Activated CD4-positive, alpha-beta T cell treated with anti-CD3 and anti-CD28 coated beads for 1 hour (primary cell): ENCODE measurements around the gene TBCD.

Experiments used
- DNase-seq: peaks from one replicate; pipeline ENCODE4 v3.0.0-alpha.2; 2020

Gene TBCD

DNA sequence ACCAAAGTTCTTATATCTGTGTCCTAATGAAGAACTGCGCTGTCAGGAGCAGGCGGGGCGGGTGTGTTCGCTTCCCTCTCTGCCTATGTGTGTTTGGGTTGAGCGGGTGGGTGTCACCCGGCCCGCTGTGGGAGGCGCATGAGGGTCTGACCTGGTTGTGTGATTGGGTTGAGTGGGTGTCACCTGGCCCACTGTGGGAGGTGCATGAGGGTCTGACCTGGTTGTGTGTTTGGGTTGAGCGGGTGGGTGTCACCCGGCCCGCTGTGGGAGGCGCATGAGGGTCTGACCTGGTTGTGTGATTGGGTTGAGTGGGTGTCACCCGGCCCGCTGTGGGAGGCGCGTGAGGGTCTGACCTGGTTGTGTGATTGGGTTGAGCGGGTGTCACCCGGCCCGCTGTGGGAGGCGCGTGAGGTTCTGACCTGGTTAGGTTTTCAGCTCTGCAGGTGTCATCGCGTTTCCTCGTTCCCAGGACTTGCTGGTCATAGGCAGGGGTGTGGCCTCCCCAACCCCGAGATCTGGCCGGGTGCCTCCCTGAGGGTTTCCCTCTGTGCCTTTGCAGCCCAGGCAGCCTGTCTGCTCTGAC lies 157.5 kb downstream of the TBCD start:
- no peak for DNase-seq

DNA sequence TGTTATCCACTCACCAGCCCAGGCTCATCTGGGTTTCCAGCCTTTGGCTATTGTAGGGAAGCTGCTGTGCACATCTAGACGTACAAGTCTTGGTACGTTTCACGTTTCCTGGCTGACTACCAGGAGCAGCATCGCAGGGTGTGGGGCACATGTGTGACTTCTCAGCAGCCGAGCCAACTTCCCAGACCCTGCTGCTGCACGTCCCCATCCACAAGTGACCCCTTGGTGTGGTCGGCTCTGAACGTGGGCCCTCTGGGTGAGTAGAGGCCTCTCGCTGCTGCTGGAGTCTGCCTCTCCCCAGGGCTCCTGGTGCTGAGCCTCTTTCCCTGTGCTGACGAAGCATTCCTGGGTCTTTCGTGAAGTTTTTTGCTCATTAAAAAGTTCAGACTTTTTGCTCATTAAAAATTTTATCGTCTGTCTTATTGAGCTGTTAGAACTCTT lies 158.2 kb downstream of the TBCD start:
- DNase-seq = no peak

DNA sequence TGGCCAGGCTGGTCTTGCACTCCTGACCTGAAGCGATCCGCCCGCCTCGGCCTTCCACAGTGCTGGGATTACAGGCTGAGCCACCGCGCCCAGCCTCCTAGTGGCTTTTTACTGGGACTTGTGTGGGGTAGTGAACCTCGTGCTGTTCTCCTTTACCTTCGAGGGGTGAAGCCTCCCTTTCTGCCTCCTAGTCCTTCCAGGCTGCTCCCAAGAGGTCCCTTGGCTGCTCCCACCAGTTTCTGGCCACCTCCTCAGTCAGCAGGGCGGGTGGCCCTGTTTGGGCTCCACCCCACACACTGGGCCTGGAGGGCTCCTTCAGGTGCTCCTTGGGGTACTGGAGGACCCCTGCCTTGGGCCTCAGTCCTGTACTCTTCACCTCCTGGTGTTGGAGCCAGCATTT lies 158.9 kb downstream of the TBCD start:
- no peak for DNase-seq

DNA sequence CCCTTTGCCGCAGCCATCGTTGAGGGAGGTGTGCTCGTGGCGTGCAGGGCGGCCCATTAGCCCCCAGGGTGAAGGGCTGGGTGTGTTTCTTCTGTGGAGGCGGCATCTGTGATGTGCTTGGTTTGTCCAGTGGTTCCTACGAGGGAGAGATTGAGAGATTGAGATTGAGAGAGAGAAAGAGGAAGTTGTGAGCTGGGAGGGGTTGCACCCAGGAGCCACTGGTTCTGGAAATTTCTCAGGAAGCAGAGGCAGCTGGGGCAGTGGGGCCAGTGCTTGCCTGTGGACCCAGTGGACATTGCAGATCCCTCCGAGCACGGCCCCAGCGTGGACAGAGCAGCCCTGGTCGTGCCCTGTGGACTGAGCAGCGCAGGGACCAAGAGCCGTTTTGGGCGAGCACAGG lies 160.0 kb downstream of the TBCD start:
- DNase-seq = no peak

DNA sequence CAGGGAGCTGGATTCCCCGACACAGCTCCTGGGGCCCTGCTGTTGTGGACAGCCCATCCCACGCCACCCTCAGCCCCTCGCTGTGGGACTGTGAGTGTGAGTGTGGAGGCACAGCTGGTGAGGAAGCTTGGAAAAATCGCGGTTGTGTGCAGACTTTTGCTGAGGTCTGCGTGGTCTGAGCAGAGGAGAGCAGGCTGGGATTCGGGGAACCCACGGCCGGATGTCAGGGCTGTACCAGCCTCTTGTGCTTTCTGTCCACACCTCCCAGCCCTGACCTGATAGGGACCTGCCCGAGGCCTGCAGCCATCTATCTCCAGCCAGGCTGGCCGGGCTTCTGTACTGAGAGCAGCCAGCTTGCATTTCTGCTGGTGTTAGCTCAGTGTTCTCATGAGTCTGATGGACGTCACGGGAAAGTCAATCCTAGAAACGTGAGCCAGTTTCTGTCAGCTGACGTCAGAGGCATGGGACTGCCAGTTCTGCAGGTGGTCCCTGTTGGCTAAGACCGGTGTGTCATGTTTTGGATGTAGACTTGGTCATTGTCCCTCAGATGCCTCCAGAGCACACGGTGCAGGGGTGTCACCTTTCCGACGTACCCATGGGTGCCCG lies 160.7 kb downstream of the TBCD start:
- DNase-seq = no peak

DNA sequence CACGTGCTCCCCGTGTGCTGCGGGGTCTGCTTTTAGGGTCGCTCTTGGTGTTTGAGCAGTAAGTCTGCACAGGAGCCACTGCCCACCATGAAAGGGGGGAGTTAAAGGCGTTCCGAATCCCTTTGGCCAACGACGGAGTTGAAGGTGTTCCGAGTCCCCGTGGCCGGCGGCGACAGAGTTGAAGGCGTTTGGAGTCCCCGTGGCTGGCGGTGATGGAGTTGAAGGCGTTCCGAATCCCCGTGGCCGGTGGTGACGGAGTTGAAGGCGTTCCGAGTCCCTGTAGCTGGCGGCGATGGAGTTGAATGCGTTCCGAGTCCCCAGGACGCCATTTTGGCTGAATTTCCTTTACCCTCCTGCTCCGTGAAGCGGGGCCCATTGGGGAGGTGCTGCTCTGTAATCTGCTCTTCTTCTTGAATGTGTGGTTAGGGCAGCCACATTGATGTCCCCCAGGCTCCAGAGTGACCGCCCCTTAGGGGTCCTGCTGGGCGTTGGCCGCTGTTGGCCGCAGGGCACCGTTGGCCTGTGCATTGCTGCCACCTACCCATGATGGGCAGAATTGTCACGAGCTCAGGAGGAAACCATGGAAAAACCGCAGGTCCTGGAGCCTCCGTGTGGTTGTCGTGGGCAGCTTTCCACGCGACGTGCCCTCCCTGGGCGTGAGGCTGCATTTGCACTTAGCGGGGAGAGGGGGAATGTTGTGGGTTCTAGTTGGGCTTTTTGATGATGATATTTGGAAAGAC lies 161.6 kb downstream of the TBCD start:
- DNase-seq = no peak

DNA sequence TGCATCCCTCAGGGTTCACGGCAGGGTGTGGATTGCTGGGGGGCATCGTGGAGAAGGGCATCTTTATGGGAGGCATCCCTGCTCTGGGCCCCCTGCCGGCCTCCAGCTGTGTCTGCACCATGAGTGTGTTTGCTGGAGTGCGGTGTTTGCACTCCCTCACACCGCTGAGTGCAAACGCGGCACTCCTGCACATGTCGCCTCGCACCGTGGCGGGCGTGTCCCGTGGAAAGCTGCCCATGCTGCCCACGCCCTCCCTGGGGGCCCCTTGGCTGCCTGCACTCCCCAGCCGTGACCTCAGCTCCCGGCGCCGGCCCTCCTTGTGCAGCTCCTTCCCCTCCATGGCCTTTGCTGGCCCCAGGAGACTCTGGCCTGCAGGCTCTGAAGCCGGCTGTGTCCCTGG lies 162.5 kb downstream of the TBCD start:
- no peak for DNase-seq

DNA sequence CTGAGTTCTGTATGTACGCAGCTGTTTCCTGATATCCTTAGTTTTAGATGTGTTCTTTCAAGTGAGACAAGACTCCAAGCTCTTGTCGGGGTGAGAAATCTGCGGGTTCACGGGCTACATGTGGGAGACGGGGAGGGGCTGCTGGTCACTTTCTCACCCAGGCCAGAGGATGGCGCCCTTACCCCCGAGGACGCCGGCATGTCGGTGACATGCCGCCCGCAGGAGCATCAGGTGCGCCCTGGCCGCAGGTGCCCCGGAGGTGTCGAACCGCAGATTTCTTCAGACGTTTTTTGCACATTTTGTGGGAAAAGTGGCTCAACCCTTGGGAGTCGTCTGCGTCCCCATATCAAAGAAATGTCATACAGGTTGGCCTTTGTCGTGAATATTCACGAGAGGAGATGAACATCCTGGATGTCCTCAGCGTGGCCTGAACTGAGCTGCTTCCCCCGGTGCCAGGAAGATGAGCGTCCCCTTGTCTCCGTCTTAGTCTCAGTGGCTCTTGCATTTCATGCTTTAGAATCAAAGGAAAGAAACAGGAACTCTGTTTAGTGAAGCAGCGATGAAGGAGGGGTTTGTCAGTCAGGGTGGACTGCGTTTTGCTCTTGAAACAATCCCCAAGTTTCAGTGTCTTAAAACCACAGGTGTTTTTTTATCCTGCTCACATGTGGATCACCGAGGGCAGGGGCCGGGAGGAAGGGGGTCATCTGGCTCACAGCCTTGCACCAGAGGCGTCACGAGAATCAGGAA lies 163.3 kb downstream of the TBCD start:
- DNase-seq = no peak

DNA sequence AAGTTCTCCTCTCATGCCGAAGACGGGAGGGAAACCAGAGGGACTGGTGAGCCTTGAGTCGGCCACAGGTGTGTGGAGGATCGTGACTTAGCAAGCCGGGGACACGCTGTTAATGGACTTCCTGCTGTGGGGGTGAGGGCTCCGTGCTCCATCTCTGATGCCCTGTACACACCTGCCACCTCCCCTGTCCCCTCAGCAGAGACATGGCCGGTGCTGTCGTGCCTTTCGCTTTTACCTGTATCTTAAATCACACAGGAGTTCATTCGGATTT lies 163.8 kb downstream of the TBCD start:
- no peak for DNase-seq

DNA sequence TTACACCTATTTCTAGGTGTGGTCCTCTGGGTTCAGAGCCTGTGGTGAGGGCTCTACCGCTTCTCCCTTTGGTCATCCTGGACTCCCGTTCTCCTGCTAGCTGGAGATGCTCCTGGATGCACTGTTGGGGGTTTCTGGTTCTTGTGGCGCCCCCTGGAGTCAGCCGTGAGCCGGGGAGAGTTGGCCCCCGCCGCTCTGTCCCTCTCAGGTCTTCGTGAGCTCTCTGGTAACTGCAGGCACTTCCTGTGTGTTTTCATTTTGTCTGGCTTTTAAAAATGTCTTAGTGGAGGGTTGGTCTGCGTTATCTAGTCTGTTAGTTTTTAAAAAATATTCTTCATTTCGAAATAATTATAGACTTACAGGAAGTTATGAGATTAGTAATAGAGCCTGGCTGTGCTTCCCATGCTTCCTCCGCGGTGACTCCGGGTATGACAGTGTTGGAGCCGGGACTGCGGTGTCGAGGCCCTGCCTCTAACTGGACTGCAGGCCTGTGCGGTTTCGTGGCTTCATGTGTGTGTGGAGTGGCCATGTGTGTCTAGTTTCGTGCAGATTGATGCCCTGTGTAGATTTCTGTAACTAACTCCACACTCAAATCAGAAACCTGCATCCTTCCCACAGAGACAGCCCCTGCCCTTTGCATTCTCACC lies 166.0 kb downstream of the TBCD start:
- no peak for DNase-seq

DNA sequence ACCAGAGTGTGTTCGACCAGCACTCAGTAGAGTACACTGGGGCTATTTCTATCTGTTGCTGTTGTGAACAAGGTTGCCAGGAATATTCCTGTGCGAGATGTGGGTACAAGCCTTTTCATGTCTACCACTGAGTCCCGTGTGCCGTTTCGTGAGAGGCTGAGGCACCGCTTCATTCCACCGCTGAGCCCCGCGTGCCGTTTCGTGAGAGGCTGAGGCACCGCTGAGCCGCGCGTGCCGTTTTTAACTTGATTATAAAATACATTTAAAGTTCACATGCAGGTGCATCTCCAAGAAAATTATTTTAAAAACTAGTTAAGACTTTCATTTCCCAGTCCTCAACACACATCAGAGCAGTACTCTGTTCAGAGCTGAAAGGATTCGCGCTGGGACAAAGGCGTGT lies 166.6 kb downstream of the TBCD start:
- no peak for DNase-seq

DNA sequence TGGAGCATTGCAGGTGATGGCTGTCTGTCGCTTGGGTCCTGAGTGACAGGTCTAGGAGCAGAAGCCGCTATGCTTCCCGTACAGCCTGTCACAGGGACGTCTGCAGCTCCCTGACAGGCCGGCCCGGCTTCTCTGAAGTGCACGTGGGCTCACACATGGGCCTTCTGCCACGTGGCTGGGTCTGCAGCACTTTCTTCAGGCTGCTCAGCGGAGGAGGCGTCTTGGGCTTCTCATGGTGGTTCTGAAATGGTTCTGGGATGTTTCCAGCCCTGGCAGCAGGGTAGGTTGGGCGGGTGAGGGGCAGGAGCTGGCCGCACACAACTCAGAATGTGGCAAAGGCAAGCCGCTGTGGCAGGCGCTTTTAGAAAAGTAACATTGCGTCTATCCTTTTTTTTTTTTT lies 168.3 kb downstream of the TBCD start:
- no peak for DNase-seq

DNA sequence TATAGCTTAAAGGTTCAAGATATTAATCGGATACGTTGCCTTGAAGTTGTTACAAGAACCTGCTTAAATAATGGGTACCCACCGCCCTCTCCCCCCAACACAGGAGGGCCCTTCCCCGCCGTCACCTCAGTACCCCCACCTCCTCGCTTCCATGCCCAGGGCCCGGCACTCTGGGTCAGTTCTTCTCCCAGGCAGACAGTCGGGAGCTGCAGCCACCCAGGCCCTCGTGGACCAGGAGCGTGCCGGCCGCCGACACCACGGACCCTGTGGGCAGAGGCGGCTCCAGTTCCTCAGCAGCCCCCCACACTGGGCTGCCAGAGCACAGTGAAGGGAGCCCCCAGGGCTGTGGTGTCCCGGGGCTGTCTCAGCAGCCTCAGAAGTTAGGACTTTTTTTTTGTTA lies 168.8 kb downstream of the TBCD start:
- DNase-seq = no peak

DNA sequence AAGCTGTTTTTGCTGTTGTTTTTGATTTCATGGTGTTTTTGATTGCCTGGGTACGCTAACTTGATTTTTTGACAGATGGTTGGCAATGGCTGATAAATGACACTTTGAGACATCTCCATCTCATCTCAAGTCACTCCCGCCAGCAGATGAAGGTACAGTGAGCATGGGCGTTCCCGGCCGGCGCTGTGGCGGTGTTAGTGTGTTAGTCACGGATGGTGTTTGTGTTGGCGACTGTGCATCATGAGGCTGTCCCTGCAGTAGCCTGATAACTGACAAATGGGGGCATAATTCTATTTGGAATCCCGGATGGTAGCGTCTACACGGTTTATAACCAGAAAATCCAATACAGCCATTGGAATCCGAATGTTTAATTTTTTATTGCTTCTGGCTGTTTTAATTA lies 169.6 kb downstream of the TBCD start:
- no peak for DNase-seq

DNA sequence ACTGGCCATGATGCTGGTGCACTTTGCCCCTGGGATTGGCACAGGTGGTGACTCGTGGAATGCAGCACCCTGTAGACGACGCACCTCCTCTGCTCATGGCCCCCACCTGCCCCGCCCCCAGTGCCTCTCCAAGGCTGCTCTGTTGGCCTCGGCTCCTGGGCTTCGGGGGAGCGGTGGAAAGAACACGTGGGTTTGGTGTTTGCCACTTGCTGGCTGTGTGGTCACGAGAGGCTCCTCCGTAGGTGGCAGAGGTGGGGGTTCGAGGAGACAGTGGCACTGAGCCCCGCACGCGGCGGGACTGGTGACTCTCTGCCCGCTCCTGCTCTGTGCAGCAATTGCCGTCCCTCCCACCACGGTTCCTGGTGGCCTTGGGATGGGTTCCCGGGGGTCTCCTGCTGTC lies 170.8 kb downstream of the TBCD start:
- DNase-seq = no peak

DNA sequence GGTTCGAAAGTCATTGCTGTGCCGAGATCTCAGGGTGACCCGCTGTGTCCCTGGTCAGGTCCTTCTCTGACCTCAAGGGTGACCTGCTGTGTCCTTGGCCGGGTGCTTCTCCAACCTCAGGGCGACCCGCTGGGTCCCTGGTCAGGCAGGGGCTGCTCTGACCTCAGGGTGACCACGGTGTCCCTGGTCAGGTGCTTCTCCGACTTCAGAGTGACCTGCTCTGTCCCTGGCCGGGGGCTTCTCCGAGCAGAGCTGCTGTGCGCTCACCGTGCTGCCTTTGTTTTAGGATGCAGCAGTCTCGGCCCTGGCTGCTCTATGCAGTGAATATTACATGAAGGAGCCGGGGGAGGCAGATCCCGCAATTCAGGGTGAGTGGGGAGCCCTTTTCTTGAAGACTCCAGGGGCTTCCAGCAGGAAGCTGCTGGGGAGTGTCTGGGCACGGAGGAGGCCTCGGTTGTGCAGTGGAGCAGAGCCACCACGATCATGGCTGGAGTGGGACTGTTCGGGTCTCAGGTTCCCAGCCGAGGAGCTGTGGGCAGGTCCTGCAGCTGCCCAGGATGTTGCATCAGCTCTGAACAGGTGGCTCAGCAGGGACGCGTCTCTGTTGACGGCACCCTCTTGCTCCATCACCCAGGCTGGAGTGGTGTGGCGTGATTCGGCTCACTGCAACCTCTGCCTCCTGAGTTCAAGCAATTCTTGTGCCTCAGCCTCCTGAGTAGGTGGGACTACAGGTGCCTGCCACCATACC lies 171.7 kb downstream of the TBCD start:
- DNase-seq = no peak

DNA sequence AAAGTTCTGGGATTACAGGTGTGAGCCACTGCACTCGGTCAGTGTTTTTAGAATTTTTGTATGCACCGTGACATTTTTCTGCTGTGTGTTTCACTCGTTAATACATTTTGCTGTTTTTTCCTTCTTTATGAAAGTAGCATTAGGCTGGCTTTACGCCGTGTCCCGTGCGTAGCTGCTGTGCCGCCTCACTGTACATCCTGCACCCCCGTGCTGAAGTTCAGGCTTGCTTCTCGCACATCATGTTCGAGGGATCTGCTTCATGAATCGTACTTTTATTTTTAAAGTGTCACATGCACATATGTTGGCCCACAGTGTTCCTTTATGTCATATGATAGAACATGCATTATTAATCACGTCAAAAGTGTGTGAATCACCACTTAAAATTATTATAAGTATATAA lies 172.3 kb downstream of the TBCD start:
- DNase-seq = no peak

DNA sequence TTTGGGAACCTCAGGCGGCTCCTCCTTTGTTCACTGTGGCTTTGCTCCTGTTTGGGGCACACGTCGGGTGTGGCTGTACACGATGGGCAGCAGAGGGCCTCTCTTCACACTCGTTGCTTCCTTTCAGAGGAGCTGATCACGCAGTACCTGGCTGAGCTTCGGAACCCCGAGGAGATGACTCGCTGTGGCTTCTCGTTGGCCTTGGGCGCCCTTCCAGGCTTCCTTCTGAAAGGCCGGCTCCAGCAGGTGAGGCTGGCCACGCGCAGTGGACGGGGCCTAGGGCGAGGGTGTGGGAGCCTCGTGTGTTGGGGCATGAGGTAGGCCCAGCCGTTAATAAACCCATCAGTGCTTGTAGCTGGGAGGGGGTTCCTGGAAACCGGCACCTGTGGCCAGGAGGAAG lies 172.9 kb downstream of the TBCD start:
- DNase-seq = no peak

DNA sequence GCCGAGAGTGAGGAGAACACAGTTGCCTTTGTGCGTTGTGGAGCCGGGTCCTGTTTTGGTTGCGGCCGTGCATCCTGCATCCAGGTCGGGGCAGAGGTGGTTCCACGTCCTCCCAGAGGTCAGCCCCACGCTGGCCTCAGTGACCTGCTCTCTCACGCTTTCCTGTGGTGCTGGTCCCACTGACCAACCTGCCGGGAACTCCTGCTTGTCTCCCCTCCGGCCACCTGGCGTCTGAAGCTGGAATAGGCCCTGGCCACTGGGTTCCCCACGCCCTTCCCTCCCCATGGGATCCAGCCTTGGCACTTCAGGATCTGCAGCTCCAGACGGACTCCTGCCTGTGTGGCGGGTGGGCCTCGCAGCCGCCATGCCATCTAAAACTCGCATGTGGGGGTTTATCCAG lies 173.5 kb downstream of the TBCD start:
- DNase-seq = no peak

DNA sequence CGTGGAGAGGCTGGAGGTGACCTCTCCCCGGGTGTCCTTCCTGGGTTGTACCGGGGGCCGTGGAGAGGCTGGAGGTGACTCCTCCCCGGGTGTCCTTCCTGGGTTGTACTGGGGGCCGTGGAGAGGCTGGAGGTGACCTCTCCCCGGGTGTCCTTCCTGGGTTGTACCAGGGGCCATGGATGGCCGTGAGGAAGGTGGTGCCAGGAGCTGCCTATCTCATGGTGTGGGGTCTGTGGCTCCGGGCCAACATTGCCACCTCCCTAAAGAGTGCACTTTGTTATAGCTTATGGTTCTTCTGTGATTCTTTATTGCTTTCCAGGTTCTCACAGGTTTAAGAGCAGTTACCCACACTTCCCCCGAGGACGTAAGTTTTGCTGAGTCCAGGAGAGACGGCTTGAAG lies 174.2 kb downstream of the TBCD start:
- DNase-seq = no peak

DNA sequence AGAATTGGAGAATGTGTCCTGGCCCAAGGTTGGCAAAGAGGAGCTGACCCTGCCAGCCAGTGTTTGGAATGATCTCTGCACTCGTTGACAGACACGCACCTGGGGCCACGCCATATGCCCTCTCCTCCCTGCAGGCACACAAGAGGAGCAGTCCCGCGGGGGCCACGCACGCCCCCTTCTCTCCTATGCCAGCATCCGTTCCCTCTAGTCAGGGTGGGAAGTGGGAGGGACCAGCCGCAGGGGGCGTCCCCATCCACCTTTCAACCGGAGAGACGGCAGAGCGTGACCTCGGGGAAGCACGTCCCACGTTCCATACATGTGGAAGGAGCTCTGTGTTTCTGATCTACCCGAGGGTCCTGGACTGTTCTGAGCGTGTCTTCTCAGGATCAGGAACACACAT lies 174.9 kb downstream of the TBCD start:
- no peak for DNase-seq

DNA sequence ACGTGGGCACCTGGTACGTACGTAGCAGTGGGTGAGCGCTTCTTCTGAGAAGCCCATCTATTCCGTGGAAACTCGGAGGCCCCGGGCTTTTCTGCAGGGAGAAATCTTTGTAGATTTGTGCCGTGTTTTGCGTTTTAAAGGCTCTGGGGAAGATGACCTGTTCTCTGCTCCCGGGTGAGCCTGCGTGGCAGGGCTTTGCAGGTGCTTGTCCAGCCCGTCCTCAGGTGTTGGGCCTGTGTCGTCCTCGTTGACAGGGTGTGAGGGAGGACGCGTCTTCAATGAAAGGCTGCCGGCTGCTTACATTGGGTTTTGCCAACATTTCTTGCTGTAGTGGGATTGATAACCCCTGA lies 175.4 kb downstream of the TBCD start:
- no peak for DNase-seq
